ENCODE data around the gene SLC25A1. TPM values are rescaled to one million over a fixed set of nuclear protein-coding genes. Genes with fewer than 3 reads are reported as not detected.

SLC25A1 gene
- total and polyA plus RNA-seq, 2 donors (not counting 1 experiment from before 2014, with no cell fraction given) = 41.3 to 47.7 TPM

DNA sequence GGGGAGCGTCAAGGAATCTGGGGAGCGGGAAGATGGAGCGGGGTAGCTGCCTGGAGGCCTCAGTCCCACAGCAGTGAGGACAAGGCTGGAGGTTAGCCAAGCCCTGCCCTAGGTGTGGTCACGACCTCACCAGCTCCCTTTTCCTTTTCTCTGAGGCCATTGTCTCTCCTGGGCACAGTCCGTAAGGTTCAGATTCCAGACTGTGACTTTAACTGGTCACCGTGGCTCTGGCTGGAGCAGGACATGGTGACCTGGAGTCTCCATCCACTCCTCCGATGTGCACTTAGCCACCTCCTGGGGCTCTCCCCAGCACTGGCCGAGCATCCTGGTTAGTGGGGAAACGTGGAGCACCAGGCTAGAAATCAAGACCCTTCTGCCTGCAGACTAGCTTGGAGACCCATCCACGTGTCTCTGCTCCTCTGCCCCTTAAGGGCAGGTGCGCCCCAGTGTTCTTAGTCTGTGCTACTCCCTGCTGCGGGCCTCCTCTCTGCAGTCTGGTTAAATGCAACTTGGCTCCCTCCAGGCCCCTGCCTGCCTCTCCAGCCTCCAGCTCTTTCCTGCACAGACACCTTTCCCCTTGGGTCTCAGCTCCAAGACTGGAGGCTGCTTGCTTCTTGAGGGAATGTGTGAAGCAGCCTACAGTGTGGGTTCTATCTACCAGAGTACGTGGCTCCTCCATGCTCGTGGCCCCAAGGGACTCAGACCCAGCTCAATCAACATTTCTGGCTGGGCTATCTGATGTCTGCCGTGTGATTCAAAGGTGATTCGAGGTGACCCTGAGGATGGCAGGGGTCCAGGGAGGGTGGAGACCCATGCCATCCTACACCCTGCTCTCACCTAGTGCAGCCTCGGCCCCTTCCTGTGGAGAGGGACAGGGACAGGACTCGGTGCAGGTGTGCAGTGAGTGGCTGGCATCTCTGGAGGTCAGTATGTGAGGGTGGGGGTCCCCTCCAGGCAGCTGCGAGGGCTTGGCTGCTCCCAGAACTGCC is 5.2 kb downstream of the SLC25A1 start:
- H3K4me3 Mint-ChIP-seq = peak overlapping the region; percentile 96
- Histone ChIP-seq H3K4me3 (ENCODE audit: control extremely low read depth in 1 of 5, extremely low read depth in 1 of 5, insufficient read depth in 1 of 5, low read depth in 2 of 5, low read length in 4 of 5) (peak overlapping the region in 2 of 5 experiments; percentile 26 to 33), H3K79me2 (ENCODE audit: control insufficient read depth, insufficient read depth, low read length) (peaks cover 52% of the 10 kb centered on the region), H2AFZ (ENCODE audit: insufficient read depth, low read depth, low read length, poor library complexity, severe bottlenecking) (no peak overlapping the region), H3K4me1 (ENCODE audit: control insufficient read depth in 2 of 2, insufficient read depth in 2 of 2, low read length in 2 of 2) (peaks cover 67 to 77% of the 10 kb centered on the region in 2 donors), H3K9me3 (ENCODE audit: control extremely low read depth in 1 of 3, control insufficient read depth in 2 of 3, insufficient read depth in 1 of 3, low read length in 2 of 3) (peaks cover 0 to 4% (median 0%) of the 10 kb centered on the region in 3 donors), H3K9ac (ENCODE audit: low read length) (peak overlapping the region; percentile 35), H3K27me3 (replicated peaks in 1 of 4; ENCODE audit: control extremely low read depth in 1 of 4, control insufficient read depth in 3 of 4, insufficient read depth in 4 of 4, low read length in 3 of 4) (peaks cover 0 to 26% (median 17%) of the 10 kb centered on the region in 4 experiments), H3K36me3 (replicated peaks in 1 of 2; ENCODE audit: control extremely low read depth in 1 of 2, control insufficient read depth in 1 of 2, extremely low read depth in 1 of 2, insufficient read depth in 2 of 2, low read length in 1 of 2) (peaks cover 0 to 4% of the 10 kb centered on the region in 2 experiments), H3K4me2 (replicated peaks; ENCODE audit: low read depth, low read length, poor library complexity, severe bottlenecking) (peak overlapping the region; percentile 99), H4K20me1 (ENCODE audit: control insufficient read depth, insufficient read depth, low read length, poor library complexity, severe bottlenecking) (peaks cover 37% of the 10 kb centered on the region), H3K27ac (ENCODE audit: low read length in 2 of 2) (peak overlapping the region; percentile 35 to 89)
- ATAC-seq (ENCODE audit: low read depth) (no peak), DNase-seq (no peak)
- TF ChIP-seq EZH2 (IDR thresholded peaks at IDR 0.05; ENCODE audit: borderline replicate concordance, insufficient read depth, low read depth, low read length, poor library complexity, severe bottlenecking) (no peak), CTCF (IDR thresholded peaks at IDR 0.05) (no peak)
- H3K4me1 Mint-ChIP-seq = peaks cover 73% of the 10 kb centered on the region
- intact Hi-C loops (cut with micrococcal nuclease) = no loop called here
- CTCF ChIA-PET = interaction anchor here (1.2 to 2.4 kb wide), 4 partner anchors 29 to 306 kb away, joined by 3 to 13 read pairs (median 6); partner anchors contain the start of genes CDC45 and ESS2
- WGBS (ENCODE audit: insufficient coverage) = 81% methylated on average over 14 of the region's 19 CpGs
- POLR2A ChIA-PET = interaction anchor here (1.1 to 1.9 kb wide), 4 partner anchors 29 to 306 kb away, joined by 3 to 11 read pairs (median 6); partner anchors contain the start of genes C22orf39, CDC45, ESS2 and HIRA
- peaks cover 12% of the 10 kb centered on the region for H3K27me3 Mint-ChIP-seq
- no peaks in the 10 kb centered on the region for H3K9me3 Mint-ChIP-seq (ENCODE audit: insufficient read depth)
- H3K27ac Mint-ChIP-seq = peak overlapping the region; percentile 90
